Cerebellar nuclear complex (tissue), 1 donor: ENCODE measurements around the gene SPOCK2.

Experiments
- DNase-seq, 2 experiments: peaks; one replicate each; lab custom pipeline; 2025; lab: John Stamatoyannopoulos, UW

The SPOCK2 gene

GRCh38 chr10:72058347-72058898 lies 29.9 kb downstream of the SPOCK2 start:
- no peak for DNase-seq

GRCh38 chr10:72056932-72057751 lies 31.2 kb downstream of the SPOCK2 start:
- DNase-seq = no peak

GRCh38 chr10:72056113-72056512 lies 32.2 kb downstream of the SPOCK2 start:
- no peak for DNase-seq

- no peak for DNase-seq
These were observed 34.7 kb downstream of the SPOCK2 start for GRCh38 chr10:72053690-72054089.

- no peak for DNase-seq
These were observed 37.5 kb downstream of the SPOCK2 start for GRCh38 chr10:72050873-72051272.

GRCh38 chr10:72049969-72050781 lies 38.2 kb downstream of the SPOCK2 start:
- no peak for DNase-seq

GRCh38 chr10:72049472-72049871 lies 38.9 kb downstream of the SPOCK2 start:
- DNase-seq = no peak

- peak in 1 of 2 experiments; percentile 92 for DNase-seq
These were observed 39.8 kb downstream of the SPOCK2 start for GRCh38 chr10:72048450-72049124.

- no peak for DNase-seq
These were observed 42.8 kb downstream of the SPOCK2 start for GRCh38 chr10:72045586-72045985.

- peak in 1 of 2 experiments; percentile 5 for DNase-seq
These were observed 43.8 kb downstream of the SPOCK2 start for GRCh38 chr10:72044417-72045041.

GRCh38 chr10:72043016-72043834 lies 45.1 kb downstream of the SPOCK2 start:
- no peak for DNase-seq

GRCh38 chr10:72041491-72041890 lies 46.9 kb downstream of the SPOCK2 start:
- no peak for DNase-seq

GRCh38 chr10:72039377-72039776 lies 49.0 kb downstream of the SPOCK2 start:
- no peak for DNase-seq

- DNase-seq = no peak
These were observed 49.8 kb downstream of the SPOCK2 start for GRCh38 chr10:72038458-72039001.

- DNase-seq = no peak
These were observed 50.5 kb downstream of the SPOCK2 start for GRCh38 chr10:72037811-72038210.

GRCh38 chr10:72037266-72037665 lies 51.1 kb downstream of the SPOCK2 start:
- no peak for DNase-seq

- DNase-seq = no peak
These were observed 53.0 kb downstream of the SPOCK2 start for GRCh38 chr10:72035252-72035887.

GRCh38 chr10:72034761-72035160 lies 53.6 kb downstream of the SPOCK2 start:
- no peak for DNase-seq

GRCh38 chr10:72034040-72034499 lies 54.3 kb downstream of the SPOCK2 start:
- DNase-seq = no peak
